GM18526 (cell line): ENCODE data around the gene MATN1.

Experiments
- POLR2A ChIP-seq: IDR thresholded peaks from 3 replicates; pipeline ENCODE4 v1.6.1; 2011; ENCODE audit not compliant: insufficient read length; ENCODE audit errors: extremely low read depth

Gene MATN1

GRCh38 chr1:30710407-30710806 lies 13.0 kb downstream of the MATN1 start:
- TF ChIP-seq POLR2A: no peak

GRCh38 chr1:30708361-30708728 lies 15.0 kb downstream of the MATN1 start:
- no peak for TF ChIP-seq POLR2A

DNA sequence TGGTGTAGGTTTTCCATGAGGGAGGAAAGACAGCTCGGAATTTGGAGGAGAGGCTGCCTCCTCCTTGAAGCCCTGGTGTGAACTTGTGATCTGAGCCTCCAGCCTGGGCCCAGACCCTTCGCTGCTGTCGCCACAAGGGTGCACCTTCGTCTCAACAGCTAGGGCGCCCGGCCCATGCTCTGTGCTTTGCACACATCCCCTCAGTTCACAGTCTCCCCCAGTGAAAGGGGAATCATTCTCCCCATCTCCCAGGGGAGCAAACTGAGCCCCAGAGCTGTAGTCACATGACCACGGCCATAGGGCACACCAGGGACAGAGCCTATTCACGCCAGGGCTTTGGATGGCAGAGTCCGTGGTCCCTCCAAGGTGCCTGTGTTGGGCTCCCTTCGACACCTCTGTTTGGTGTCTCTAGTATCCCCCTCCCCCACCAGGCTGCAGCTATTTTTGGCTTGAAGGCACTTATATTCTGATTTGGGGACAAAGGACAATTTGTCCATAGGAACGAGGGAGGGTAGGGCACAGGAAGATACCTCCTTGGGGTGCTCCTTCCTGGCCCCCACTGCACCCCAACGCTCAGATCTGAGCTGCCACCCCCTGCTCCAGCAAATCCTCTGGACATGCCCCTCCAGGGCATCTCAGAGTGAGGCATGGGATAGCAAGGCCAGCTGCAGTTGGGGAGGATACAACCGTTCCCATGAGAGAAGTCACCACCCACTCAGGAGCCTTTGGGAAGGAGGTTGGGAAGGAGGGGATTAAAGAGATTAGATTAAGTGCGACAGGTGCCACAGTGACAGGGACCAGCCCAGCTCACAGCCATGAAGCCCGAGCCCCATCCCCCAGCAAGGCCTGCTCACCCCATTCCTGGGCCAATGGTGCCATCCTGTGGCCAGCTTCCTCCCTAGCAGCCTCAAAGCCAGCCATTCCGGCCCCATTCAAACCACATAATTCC lies 15.7 kb downstream of the MATN1 start:
- TF ChIP-seq POLR2A: no peak

- TF ChIP-seq POLR2A: no peak
These were observed 16.9 kb downstream of the MATN1 start for GRCh38 chr1:30706528-30706927.

GRCh38 chr1:30705698-30706097 lies 17.7 kb downstream of the MATN1 start:
- TF ChIP-seq POLR2A: no peak

- TF ChIP-seq POLR2A: no peak
These were observed 18.4 kb downstream of the MATN1 start for GRCh38 chr1:30704765-30705509.

DNA sequence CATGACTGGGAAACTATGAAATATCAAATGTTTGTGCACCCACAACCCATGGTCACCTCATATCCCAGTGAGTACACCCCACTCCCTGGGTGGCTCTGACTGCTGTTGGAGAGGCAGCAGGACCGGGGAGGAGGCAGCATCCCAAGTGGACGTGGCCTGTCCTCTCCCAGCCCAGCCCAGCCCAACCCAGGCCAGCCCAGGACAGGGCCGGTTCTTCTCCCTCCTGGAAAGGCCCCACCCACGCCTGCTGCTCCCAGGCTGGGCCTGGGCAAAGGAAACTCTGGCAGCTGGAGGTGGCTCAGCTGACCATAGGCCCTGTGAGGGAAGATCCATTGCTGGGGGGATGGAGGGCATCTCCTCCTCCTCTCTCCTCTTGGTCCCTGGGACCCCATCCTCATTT lies 19.1 kb downstream of the MATN1 start:
- no peak for TF ChIP-seq POLR2A

GRCh38 chr1:30702823-30703222 lies 20.6 kb downstream of the MATN1 start:
- TF ChIP-seq POLR2A: no peak

GRCh38 chr1:30701258-30701633 lies 22.1 kb downstream of the MATN1 start:
- TF ChIP-seq POLR2A: no peak

DNA sequence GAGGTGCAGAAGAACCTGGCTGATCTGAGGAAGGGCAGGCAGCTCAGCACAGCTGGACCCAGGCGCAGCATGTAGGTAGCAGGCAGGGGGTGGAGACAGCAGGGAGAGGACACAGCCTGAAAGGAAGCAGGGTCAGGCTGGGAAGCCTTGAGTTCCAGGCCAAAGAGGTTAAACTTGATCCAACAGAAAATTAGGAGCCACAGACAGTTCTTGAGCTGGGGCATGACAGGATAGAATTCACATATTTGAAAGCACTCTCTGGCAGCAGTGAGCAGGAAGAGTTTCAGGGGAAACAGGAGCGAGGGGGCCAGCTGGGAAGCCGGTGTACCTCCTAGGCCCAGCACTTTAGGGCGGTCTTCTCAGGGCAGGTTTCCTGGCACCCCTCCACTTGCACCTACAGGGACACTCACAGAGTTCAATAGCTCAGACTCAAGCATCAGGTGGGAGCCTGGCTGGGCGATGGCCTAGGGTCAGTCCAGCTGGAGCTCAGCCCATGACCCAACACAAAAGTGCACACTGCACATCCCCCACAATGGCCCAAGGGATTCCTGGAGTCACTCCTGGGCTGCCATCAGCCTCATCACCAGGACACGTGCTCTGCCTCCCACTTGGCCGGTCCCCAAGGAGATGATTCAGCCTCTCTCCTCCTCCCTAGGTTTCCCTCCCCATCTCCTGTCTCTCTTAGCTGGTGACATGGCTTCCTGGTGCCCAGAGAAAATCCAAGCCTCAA lies 22.7 kb downstream of the MATN1 start:
- no peak for TF ChIP-seq POLR2A

DNA sequence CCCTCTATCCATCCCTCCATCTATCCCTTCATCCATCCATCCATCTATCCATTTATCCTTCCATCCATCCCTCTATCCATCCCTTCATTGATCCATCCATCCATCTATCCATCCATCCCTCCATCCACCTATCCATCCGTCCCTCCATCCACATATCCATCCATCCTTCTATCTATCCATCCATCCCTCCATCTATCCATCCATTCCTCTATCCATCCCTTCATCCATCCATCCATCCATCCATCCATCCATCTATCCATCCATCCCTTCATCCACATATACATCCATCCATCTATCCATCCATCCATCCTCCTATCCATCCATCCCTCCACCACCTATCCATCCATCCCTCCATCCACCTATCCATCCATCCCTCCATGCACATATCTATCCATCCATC lies 23.6 kb downstream of the MATN1 start:
- TF ChIP-seq POLR2A: no peak

GRCh38 chr1:30698401-30698981 lies 24.9 kb downstream of the MATN1 start:
- no peak for TF ChIP-seq POLR2A

DNA sequence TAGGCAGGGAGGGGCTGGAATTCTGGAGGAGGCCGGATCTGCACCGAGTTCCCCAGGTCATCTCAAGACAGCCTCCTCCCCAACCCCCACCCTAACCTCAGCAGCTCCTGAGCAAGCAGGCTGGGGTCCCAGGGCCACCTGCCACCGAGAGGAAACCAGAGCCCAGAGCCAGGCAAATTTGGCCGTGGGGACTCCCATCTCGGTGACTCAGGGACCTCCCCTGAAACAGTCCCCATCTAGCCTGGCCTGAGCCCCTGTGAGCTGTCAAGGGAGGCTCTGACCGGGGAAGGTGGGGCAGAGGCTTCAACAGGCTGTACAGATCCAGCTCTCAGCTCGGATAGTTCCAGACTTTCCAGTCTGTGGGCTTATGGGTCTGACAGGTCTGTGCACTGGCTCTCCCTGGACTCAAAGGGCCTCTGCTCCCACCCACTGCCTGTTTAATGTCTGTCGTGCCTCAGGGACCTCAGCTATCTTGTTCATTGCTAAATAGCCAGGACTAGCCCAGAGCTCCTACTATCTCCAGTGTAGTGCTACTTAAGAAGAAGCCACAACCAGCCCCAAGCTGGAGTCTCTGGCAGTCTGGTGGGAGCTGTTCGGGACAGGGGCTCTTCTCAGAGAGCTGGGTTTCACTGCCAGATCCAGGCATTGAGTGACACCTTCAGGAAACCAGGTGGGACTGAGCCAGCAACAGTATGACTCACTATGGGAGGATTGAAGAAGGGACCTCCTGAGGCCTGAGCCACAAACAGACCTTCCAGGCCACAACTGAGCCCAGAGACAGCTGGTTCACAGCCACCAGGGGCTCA lies 25.6 kb downstream of the MATN1 start:
- no peak for TF ChIP-seq POLR2A

GRCh38 chr1:30696831-30697230 lies 26.6 kb downstream of the MATN1 start:
- no peak for TF ChIP-seq POLR2A
